Epithelial cell of proximal tubule (primary cell): ENCODE data around the gene PIP4P1. TPM values are rescaled to one million over a fixed set of nuclear protein-coding genes. Genes with fewer than 3 reads are reported as not detected.
A peak's percentile ranks its signal among the peaks of the same experiment; 100 is the strongest.

Source experiments
- DNase-seq: peaks from one replicate; pipeline ENCODE4 v3.0.0-alpha.2; 2011; ENCODE audit warnings: low read depth
- H3K4me3 ChIP-seq: 2 replicates; pipeline ENCODE4 v1.5.1; 2011; ENCODE audit warnings: low read depth, mild to moderate bottlenecking, low read length
- total RNA-seq: library from RNA; depleted of rRNA; stranded (reverse); fragments of >200 nt; gene quantifications from 2 replicates; pipeline ENCODE4 v1.2.3, GENCODE V29; 2015
- TF ChIP-seq, protein P1 (sequence below): conservative IDR thresholded peaks from 2 replicates; pipeline ENCODE4 v1.5.1; 2012; ENCODE audit warnings: low read depth, mild to moderate bottlenecking, low read length

Gene PIP4P1
- total RNA-seq, 1 donor from 2014 or later, result 16.3 TPM

DNA sequence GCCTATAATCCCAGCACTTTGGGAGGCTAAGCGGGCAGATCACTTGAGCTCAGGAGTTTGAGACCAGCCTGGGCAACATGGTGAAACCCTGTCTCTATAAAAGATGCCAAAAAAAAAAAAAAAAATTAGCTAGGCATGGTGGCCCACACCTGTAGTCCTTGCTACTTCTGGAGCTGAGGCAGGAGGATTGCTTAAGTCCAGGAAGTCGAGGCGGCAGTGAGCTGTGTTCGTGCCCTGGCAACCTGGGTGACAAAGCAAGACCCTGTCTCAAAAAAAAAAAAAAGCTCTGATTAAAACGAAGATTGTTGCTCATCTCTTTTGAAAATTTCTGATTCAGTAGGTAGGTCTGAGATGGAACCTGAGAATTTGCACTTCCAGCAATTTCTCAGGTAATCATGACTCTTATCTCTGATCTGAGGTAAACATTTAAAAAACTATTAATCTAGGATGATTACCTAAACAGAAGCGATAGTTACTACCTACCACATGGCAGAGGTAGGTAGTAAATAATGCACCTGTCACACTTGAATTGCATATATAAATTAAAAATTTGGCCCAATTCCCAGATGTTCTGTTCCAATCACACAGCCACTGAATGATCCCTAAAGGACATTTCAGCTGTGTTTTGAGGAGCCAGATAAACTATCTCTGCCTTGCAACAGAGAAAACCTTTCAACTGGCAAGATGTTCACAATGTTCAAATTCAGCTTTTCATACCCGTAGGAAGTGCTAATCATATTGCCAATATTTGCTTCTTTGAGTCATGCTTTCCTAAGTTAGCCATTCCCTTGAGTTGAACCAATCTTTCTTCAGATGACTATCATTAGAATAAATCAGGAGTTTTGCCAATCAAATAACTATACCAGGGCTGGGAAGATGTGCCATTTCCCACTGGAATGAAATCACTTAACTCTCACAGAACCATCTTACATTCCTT lies 43.7 kb downstream of the PIP4P1 start:
- TF ChIP-seq, protein P1, sequence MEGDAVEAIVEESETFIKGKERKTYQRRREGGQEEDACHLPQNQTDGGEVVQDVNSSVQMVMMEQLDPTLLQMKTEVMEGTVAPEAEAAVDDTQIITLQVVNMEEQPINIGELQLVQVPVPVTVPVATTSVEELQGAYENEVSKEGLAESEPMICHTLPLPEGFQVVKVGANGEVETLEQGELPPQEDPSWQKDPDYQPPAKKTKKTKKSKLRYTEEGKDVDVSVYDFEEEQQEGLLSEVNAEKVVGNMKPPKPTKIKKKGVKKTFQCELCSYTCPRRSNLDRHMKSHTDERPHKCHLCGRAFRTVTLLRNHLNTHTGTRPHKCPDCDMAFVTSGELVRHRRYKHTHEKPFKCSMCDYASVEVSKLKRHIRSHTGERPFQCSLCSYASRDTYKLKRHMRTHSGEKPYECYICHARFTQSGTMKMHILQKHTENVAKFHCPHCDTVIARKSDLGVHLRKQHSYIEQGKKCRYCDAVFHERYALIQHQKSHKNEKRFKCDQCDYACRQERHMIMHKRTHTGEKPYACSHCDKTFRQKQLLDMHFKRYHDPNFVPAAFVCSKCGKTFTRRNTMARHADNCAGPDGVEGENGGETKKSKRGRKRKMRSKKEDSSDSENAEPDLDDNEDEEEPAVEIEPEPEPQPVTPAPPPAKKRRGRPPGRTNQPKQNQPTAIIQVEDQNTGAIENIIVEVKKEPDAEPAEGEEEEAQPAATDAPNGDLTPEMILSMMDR, result no peak

DNA sequence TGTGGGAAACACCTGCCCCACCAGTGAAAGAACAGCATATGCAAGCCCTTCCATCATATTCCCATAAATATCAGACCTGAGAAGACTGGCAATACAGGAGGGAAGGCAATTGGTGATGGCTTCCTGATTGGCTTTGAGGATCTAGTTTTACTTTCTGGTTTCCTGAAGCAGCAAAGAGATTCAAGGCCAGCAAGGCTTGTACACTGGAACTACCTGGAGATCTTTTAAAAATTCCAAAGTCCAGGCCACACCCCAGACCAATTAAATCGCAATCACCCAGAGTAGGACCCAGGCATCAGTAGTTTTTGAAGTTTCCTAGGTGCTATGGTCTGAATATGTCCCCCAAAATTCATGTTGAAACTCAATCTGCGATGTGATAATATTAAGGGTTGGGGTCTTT lies 45.0 kb downstream of the PIP4P1 start:
- DNase-seq, result no peak
- no peak overlapping the region for H3K4me3 ChIP-seq
- TF ChIP-seq, protein P1, result no peak

More for the DNA sequence above, 43.7 kb downstream of the PIP4P1 start:
- DNase-seq, result no peak
- no peak overlapping the region for H3K4me3 ChIP-seq

DNA sequence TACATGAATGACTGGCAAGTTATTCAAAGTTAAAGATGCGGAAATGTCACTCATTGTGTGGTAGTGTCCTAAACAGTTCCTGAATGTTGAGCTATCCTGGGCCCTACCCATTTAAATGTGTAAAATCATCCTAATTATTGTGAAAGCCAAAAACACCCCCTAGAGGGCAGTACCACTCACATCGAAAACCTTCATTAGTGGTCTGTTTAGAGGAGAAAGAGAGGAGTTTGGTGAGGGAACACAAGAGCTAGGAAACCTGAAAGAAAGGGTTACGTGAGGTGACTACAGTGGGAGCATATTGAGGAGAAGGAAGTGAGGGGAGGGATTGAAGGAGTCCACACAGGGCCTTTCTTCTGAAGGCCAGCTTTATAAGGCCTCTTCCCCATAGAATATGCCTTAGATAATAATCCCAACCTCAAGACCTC lies 45.4 kb downstream of the PIP4P1 start:
- no peak for DNase-seq
- no peak overlapping the region for H3K4me3 ChIP-seq
- TF ChIP-seq, protein P1, result peak; percentile 76

DNA sequence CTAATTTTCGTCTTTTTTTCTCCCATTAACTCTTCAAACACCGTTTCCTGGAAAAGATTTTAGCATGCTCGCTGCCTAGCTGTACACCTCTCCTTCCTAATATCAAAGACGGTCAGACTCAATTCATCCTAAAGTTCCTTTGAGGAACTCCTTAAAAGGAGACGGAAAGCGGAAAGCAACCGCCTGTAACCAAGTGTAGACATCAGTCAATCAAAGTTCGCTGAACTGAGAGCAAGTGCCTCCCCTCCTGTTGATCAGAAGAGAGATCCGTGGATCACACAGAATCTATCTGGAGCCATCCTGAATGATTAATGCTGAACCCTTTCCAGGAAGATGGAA lies 47.5 kb downstream of the PIP4P1 start:
- no peak for DNase-seq
- H3K4me3 ChIP-seq, result peak overlapping the region; percentile 84
- TF ChIP-seq, protein P1, result no peak

DNA sequence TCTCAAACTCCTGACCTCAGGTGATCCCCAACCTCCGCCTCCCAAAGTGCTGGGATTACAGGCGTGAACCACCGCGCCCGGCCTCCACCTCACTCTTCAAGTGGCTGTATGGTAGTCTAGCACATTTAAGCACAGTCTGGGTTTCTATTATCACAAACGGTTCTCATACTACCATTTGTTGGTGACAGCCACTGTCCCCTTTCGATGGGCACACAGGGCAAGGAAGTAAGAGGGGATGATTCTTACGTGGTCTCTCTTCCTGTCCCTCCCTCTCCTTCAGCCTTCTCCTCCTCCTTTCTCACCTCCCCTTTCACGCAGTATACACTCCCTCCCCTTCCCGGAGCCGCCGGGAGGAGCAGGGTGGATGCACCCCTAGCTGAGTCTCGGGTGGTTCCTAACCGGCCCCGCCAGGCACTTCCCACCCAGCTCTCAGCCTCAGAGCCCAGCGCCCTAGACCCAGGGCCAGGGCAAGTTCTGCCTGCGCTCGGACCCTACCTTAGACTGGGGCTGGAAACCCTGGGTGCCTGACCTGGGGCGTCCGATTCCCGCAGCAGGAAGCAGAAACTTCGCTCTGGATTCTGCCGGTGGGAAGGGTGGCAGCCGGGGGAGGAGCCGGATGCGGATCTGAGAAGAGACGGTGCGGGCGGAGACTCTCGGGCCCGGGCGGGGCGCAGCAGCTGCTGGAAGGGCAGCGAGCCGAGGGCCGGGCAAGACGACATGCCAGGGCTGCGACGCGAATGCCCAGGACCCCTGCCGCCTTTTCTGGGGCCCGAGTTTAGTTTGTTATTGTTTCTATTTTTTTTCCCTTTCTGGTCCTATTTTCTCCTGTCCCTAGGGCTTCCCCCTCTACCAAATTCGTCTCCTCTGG lies 48.1 kb downstream of the PIP4P1 start, which contains the start of gene TEP1:
Gene TEP1, minus strand, starts transcription at position 626 of the 868 bp plus-strand sequence. CDS start 5,062 bp downstream, outside the sequence.
- TF ChIP-seq, protein P1, result no peak

DNA sequence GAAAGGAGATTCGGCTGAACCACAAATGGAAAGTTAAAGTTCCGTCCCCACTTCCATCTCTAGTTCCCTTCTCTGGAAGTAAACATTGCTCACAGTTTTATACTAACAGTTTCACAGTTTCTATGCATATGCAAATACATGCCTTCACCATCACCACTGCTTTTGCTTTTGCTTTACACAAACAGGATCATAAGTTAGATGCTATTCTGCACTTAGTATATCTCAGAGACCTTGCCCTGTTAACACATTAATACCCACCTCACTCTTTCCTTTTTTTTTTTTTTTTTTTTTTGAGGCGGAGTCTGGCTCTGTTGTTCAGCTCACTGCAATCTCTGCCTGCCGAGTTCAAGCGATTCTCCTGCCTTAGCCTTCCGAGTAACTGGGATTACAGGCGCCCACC lies 48.8 kb downstream of the PIP4P1 start:
- DNase-seq, result no peak
- peak overlapping the region; percentile 84 for H3K4me3 ChIP-seq
- TF ChIP-seq, protein P1, result no peak

More for the DNA sequence above, 48.1 kb downstream of the PIP4P1 start, which contains the start of gene TEP1:
- peak within 1 kb of the TSS; percentile 84 for H3K4me3 ChIP-seq
- DNase-seq, result no peak
